ENCODE results near the gene GLYR1. TPM values are rescaled to one million over a fixed set of nuclear protein-coding genes. Genes with fewer than 3 reads are reported as not detected.

GLYR1 gene
- total RNA-seq, 1 experiment from 2014 or later = 23.4 TPM

GRCh38 chr16:4882633-4883285 lies 35.7 kb upstream of the GLYR1 start:
- Histone ChIP-seq H3K4me2 (ENCODE audit: low read depth, low read length, poor library complexity, severe bottlenecking) (no peak overlapping the region), H3K36me3 (ENCODE audit: insufficient read depth, low read length) (peaks cover 34% of the 10 kb centered on the region), H4K20me1 (ENCODE audit: insufficient read depth, low read depth, low read length) (no peaks in the 10 kb centered on the region), H3K4me1 (ENCODE audit: low read length) (no peaks in the 10 kb centered on the region), H3K4me3 (ENCODE audit: low read length) (no peak overlapping the region), H3K9me2 (replicated peaks; ENCODE audit: insufficient read depth, low read length) (no peaks in the 10 kb centered on the region), H2AFZ (ENCODE audit: low read length) (no peak overlapping the region), H3K79me2 (ENCODE audit: low read length) (no peaks in the 10 kb centered on the region), H3K9ac (ENCODE audit: low read length) (no peak overlapping the region), H3K9me3 (ENCODE audit: low read length) (no peaks in the 10 kb centered on the region), H3K27me3 (ENCODE audit: low read length) (no peaks in the 10 kb centered on the region), H3K27ac (ENCODE audit: low read length) (no peak overlapping the region)
- DNase-seq = no peak

- H2AFZ ChIP-seq (ENCODE audit: low read length) = no peak overlapping the region
- H3K36me3 ChIP-seq (ENCODE audit: insufficient read depth, low read length) = peaks cover 37% of the 10 kb centered on the region
- H4K20me1 ChIP-seq (ENCODE audit: insufficient read depth, low read depth, low read length) = no peaks in the 10 kb centered on the region
- no peaks in the 10 kb centered on the region for H3K9me3 ChIP-seq (ENCODE audit: low read length)
- H3K9me2 ChIP-seq (replicated peaks; ENCODE audit: insufficient read depth, low read length) = no peaks in the 10 kb centered on the region
- DNase-seq = no peak
- no peak overlapping the region for H3K9ac ChIP-seq (ENCODE audit: low read length)
- no peak overlapping the region for H3K4me3 ChIP-seq (ENCODE audit: low read length)
- no peaks in the 10 kb centered on the region for H3K4me1 ChIP-seq (ENCODE audit: low read length)
- H3K4me2 ChIP-seq (ENCODE audit: low read depth, low read length, poor library complexity, severe bottlenecking) = no peak overlapping the region
- H3K27ac ChIP-seq (ENCODE audit: low read length) = no peak overlapping the region
- no peaks in the 10 kb centered on the region for H3K79me2 ChIP-seq (ENCODE audit: low read length)
- H3K27me3 ChIP-seq (ENCODE audit: low read length) = no peaks in the 10 kb centered on the region
Observed at GRCh38 chr16:4882000-4882632, 35.0 kb upstream of the GLYR1 start.

GRCh38 chr16:4880006-4880580 lies 33.0 kb upstream of the GLYR1 start:
- peaks cover 41% of the 10 kb centered on the region for H3K36me3 ChIP-seq (ENCODE audit: insufficient read depth, low read length)
- no peak for DNase-seq
- no peak overlapping the region for H3K27ac ChIP-seq (ENCODE audit: low read length)

GRCh38 chr16:4879049-4879448 lies 32.0 kb upstream of the GLYR1 start:
- Histone ChIP-seq H3K36me3 (ENCODE audit: insufficient read depth, low read length) (peaks cover 41% of the 10 kb centered on the region), H3K9me2 (replicated peaks; ENCODE audit: insufficient read depth, low read length) (no peaks in the 10 kb centered on the region)

More at GRCh38 chr16:4880006-4880580, 33.0 kb upstream of the GLYR1 start:
- no peaks in the 10 kb centered on the region for H3K9me2 ChIP-seq (replicated peaks; ENCODE audit: insufficient read depth, low read length)
- H3K4me2 ChIP-seq (ENCODE audit: low read depth, low read length, poor library complexity, severe bottlenecking) = no peak overlapping the region
- no peaks in the 10 kb centered on the region for H3K79me2 ChIP-seq (ENCODE audit: low read length)
- H4K20me1 ChIP-seq (ENCODE audit: insufficient read depth, low read depth, low read length) = no peaks in the 10 kb centered on the region
- H3K4me1 ChIP-seq (ENCODE audit: low read length) = no peaks in the 10 kb centered on the region
- H3K9ac ChIP-seq (ENCODE audit: low read length) = no peak overlapping the region
- no peak overlapping the region for H3K4me3 ChIP-seq (ENCODE audit: low read length)
- no peaks in the 10 kb centered on the region for H3K9me3 ChIP-seq (ENCODE audit: low read length)
- H3K27me3 ChIP-seq (ENCODE audit: low read length) = no peaks in the 10 kb centered on the region
- no peak overlapping the region for H2AFZ ChIP-seq (ENCODE audit: low read length)

GRCh38 chr16:4877380-4877685 lies 30.2 kb upstream of the GLYR1 start:
- Histone ChIP-seq H3K9me2 (replicated peaks; ENCODE audit: insufficient read depth, low read length) (no peaks in the 10 kb centered on the region), H3K36me3 (ENCODE audit: insufficient read depth, low read length) (peaks cover 48% of the 10 kb centered on the region)
- DNase-seq = no peak

More at GRCh38 chr16:4879049-4879448, 32.0 kb upstream of the GLYR1 start:
- H2AFZ ChIP-seq (ENCODE audit: low read length) = no peak overlapping the region
- no peaks in the 10 kb centered on the region for H4K20me1 ChIP-seq (ENCODE audit: insufficient read depth, low read depth, low read length)
- H3K27ac ChIP-seq (ENCODE audit: low read length) = no peak overlapping the region
- DNase-seq = no peak
- H3K27me3 ChIP-seq (ENCODE audit: low read length) = no peaks in the 10 kb centered on the region
- no peak overlapping the region for H3K4me3 ChIP-seq (ENCODE audit: low read length)
- no peak overlapping the region for H3K4me2 ChIP-seq (ENCODE audit: low read depth, low read length, poor library complexity, severe bottlenecking)
- H3K9ac ChIP-seq (ENCODE audit: low read length) = no peak overlapping the region
- no peaks in the 10 kb centered on the region for H3K9me3 ChIP-seq (ENCODE audit: low read length)
- H3K4me1 ChIP-seq (ENCODE audit: low read length) = no peaks in the 10 kb centered on the region
- H3K79me2 ChIP-seq (ENCODE audit: low read length) = no peaks in the 10 kb centered on the region

GRCh38 chr16:4876646-4877379 lies 29.7 kb upstream of the GLYR1 start:
- no peak overlapping the region for H3K4me2 ChIP-seq (ENCODE audit: low read depth, low read length, poor library complexity, severe bottlenecking)
- no peaks in the 10 kb centered on the region for H4K20me1 ChIP-seq (ENCODE audit: insufficient read depth, low read depth, low read length)
- no peak overlapping the region for H3K4me3 ChIP-seq (ENCODE audit: low read length)
- no peaks in the 10 kb centered on the region for H3K27me3 ChIP-seq (ENCODE audit: low read length)
- peaks cover 50% of the 10 kb centered on the region for H3K36me3 ChIP-seq (ENCODE audit: insufficient read depth, low read length)
- no peaks in the 10 kb centered on the region for H3K4me1 ChIP-seq (ENCODE audit: low read length)
- peaks cover 3% of the 10 kb centered on the region; the same call in 1 of the 2 replicates for H3K79me2 ChIP-seq (ENCODE audit: low read length)
- no peak overlapping the region for H3K9ac ChIP-seq (ENCODE audit: low read length)
- no peak overlapping the region for H3K27ac ChIP-seq (ENCODE audit: low read length)
- no peaks in the 10 kb centered on the region for H3K9me2 ChIP-seq (replicated peaks; ENCODE audit: insufficient read depth, low read length)
- no peak overlapping the region for H2AFZ ChIP-seq (ENCODE audit: low read length)
- H3K9me3 ChIP-seq (ENCODE audit: low read length) = no peaks in the 10 kb centered on the region
- DNase-seq = no peak

More at GRCh38 chr16:4877380-4877685, 30.2 kb upstream of the GLYR1 start:
- Histone ChIP-seq H3K4me1 (ENCODE audit: low read length) (no peaks in the 10 kb centered on the region), H2AFZ (ENCODE audit: low read length) (no peak overlapping the region), H3K27ac (ENCODE audit: low read length) (no peak overlapping the region), H3K79me2 (ENCODE audit: low read length) (no peaks in the 10 kb centered on the region), H3K9ac (ENCODE audit: low read length) (no peak overlapping the region), H4K20me1 (ENCODE audit: insufficient read depth, low read depth, low read length) (no peaks in the 10 kb centered on the region), H3K4me3 (ENCODE audit: low read length) (no peak overlapping the region), H3K4me2 (ENCODE audit: low read depth, low read length, poor library complexity, severe bottlenecking) (no peak overlapping the region), H3K27me3 (ENCODE audit: low read length) (no peaks in the 10 kb centered on the region), H3K9me3 (ENCODE audit: low read length) (no peaks in the 10 kb centered on the region)

GRCh38 chr16:4874666-4875065 lies 27.6 kb upstream of the GLYR1 start:
- Histone ChIP-seq H3K9ac (ENCODE audit: low read length) (no peak overlapping the region), H3K4me1 (ENCODE audit: low read length) (no peaks in the 10 kb centered on the region), H3K4me2 (ENCODE audit: low read depth, low read length, poor library complexity, severe bottlenecking) (no peak overlapping the region), H3K9me2 (replicated peaks; ENCODE audit: insufficient read depth, low read length) (no peaks in the 10 kb centered on the region), H4K20me1 (ENCODE audit: insufficient read depth, low read depth, low read length) (no peaks in the 10 kb centered on the region), H3K4me3 (ENCODE audit: low read length) (no peak overlapping the region), H3K9me3 (ENCODE audit: low read length) (no peaks in the 10 kb centered on the region), H3K36me3 (ENCODE audit: insufficient read depth, low read length) (peaks cover 46% of the 10 kb centered on the region), H3K27ac (ENCODE audit: low read length) (no peak overlapping the region), H2AFZ (ENCODE audit: low read length) (no peak overlapping the region), H3K79me2 (ENCODE audit: low read length) (peaks cover 3% of the 10 kb centered on the region; the same call in 1 of the 2 replicates), H3K27me3 (ENCODE audit: low read length) (no peaks in the 10 kb centered on the region)
- no peak for DNase-seq

- Histone ChIP-seq H3K79me2 (ENCODE audit: low read length) (peaks cover 18% of the 10 kb centered on the region), H3K9me2 (replicated peaks; ENCODE audit: insufficient read depth, low read length) (no peaks in the 10 kb centered on the region), H2AFZ (ENCODE audit: low read length) (no peak overlapping the region), H4K20me1 (ENCODE audit: insufficient read depth, low read depth, low read length) (no peaks in the 10 kb centered on the region), H3K36me3 (ENCODE audit: insufficient read depth, low read length) (peaks cover 37% of the 10 kb centered on the region; the same call in 1 of the 2 replicates), H3K4me1 (ENCODE audit: low read length) (no peaks in the 10 kb centered on the region), H3K27ac (ENCODE audit: low read length) (no peak overlapping the region), H3K4me3 (ENCODE audit: low read length) (no peak overlapping the region), H3K4me2 (ENCODE audit: low read depth, low read length, poor library complexity, severe bottlenecking) (no peak overlapping the region), H3K9ac (ENCODE audit: low read length) (no peak overlapping the region), H3K27me3 (ENCODE audit: low read length) (no peaks in the 10 kb centered on the region), H3K9me3 (ENCODE audit: low read length) (no peaks in the 10 kb centered on the region)
- no peak for DNase-seq
Observed at GRCh38 chr16:4873091-4873490, 26.0 kb upstream of the GLYR1 start.
